Breast epithelium (tissue), 3 donors: ENCODE measurements around the gene ATP1A4.

ENCODE experiments used
- POLR2A ChIP-seq: fragments of 450-650 bp; IDR thresholded peaks from one replicate; pipeline ENCODE4 v1.6.1; 2016; ENCODE audit warnings: antibody characterized with exemption, mild to moderate bottlenecking, moderate library complexity
- TF ChIP-seq, protein P1 (sequence below), 3 donors: fragments of 450-650 bp; IDR thresholded peaks; one replicate each; pipeline ENCODE4 v1.5.1; 2016 to 2017; ENCODE audit warnings: antibody characterized with exemption in 3 of 3, mild to moderate bottlenecking in 3 of 3, moderate library complexity in 3 of 3

- TF ChIP-seq, protein P1, sequence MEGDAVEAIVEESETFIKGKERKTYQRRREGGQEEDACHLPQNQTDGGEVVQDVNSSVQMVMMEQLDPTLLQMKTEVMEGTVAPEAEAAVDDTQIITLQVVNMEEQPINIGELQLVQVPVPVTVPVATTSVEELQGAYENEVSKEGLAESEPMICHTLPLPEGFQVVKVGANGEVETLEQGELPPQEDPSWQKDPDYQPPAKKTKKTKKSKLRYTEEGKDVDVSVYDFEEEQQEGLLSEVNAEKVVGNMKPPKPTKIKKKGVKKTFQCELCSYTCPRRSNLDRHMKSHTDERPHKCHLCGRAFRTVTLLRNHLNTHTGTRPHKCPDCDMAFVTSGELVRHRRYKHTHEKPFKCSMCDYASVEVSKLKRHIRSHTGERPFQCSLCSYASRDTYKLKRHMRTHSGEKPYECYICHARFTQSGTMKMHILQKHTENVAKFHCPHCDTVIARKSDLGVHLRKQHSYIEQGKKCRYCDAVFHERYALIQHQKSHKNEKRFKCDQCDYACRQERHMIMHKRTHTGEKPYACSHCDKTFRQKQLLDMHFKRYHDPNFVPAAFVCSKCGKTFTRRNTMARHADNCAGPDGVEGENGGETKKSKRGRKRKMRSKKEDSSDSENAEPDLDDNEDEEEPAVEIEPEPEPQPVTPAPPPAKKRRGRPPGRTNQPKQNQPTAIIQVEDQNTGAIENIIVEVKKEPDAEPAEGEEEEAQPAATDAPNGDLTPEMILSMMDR (IDR thresholded peaks at IDR 0.05): no peak
- TF ChIP-seq POLR2A: no peak
These were observed 23.4 kb upstream of the ATP1A4 start for GRCh38 chr1:160127865-160128523.
